GM23338 (cell line): ENCODE measurements around the gene HSD17B2. TPM values are rescaled to one million over a fixed set of nuclear protein-coding genes. Genes with fewer than 3 reads are reported as not detected.

Source experiments
- ATAC-seq: fragments of 200-7000 bp; cut with Tn5 transposase; 3 replicates; pipeline ENCODE4 v1.9.1; 2020
- DNase-seq: peaks from one replicate; pipeline ENCODE4 v3.0.0-alpha.2; 2015; ENCODE audit warnings: low spot score
- H2AFZ ChIP-seq: fragments of 200-600 bp; sonication (generic); 2 replicates; pipeline ENCODE4 v1.8.0; 2016; ENCODE audit warnings: antibody characterized with exemption, mild to moderate bottlenecking, moderate library complexity
- H3F3A ChIP-seq: fragments of 200-600 bp; sonication (generic); replicated peaks from 2 replicates; pipeline ENCODE4 v1.8.0; 2017; ENCODE audit warnings: antibody characterized with exemption, mixed run types, low read depth
- H3K27ac ChIP-seq: fragments of 200-600 bp; sonication (generic); 2 replicates; pipeline ENCODE4 v1.6.1; 2016; ENCODE audit warnings: low read depth
- H3K27me3 ChIP-seq: fragments of 200-600 bp; sonication (generic); 2 replicates; pipeline ENCODE4 v1.8.0; 2016; ENCODE audit warnings: mild to moderate bottlenecking, mixed run types, moderate library complexity; ENCODE audit not compliant: insufficient read depth
- H3K36me3 ChIP-seq: fragments of 200-600 bp; sonication (generic); 2 replicates; pipeline ENCODE4 v1.8.0; 2016; ENCODE audit warnings: mild to moderate bottlenecking; ENCODE audit not compliant: insufficient read depth
- H3K4me1 ChIP-seq: fragments of 200-600 bp; sonication (generic); 2 replicates; pipeline ENCODE4 v1.8.0; 2016; ENCODE audit warnings: mild to moderate bottlenecking, moderate library complexity; ENCODE audit not compliant: insufficient read depth
- H3K4me2 ChIP-seq: fragments of 200-600 bp; sonication (generic); 2 replicates; pipeline ENCODE4 v1.7.1; 2017; ENCODE audit warnings: mixed run types
- H3K4me3 ChIP-seq: fragments of 200-600 bp; sonication (generic); 2 replicates; pipeline ENCODE4 v1.6.1; 2016; ENCODE audit warnings: mixed run types
- H3K79me2 ChIP-seq: fragments of 200-600 bp; sonication (generic); replicated peaks from 2 replicates; pipeline ENCODE4 v1.8.0; 2017; ENCODE audit warnings: mild to moderate bottlenecking; ENCODE audit not compliant: insufficient read depth
- H3K9me2 ChIP-seq: fragments of 200-600 bp; sonication (generic); 2 replicates; pipeline ENCODE4 v1.8.0; 2017; ENCODE audit not compliant: insufficient read depth
- H4K20me1 ChIP-seq: fragments of 200-600 bp; sonication (generic); replicated peaks from 2 replicates; pipeline ENCODE4 v1.8.0; 2017; ENCODE audit warnings: mild to moderate bottlenecking; ENCODE audit not compliant: insufficient read depth
- H3K27ac Mint-ChIP-seq: 2 replicates; pipeline ENCODE4 v1.8.0; 2020; ENCODE audit warnings: inconsistent platforms, mild to moderate bottlenecking, moderate library complexity, mixed read lengths
- H3K27me3 Mint-ChIP-seq: 3 replicates; pipeline ENCODE4 v1.8.0; 2022; ENCODE audit warnings: low read depth, mild to moderate bottlenecking, moderate library complexity, mixed read lengths, inconsistent platforms; ENCODE audit not compliant: insufficient read depth, poor library complexity
- H3K36me3 Mint-ChIP-seq: 3 replicates; pipeline ENCODE4 v1.8.0; 2021; ENCODE audit warnings: low read depth, mild to moderate bottlenecking, inconsistent platforms, moderate library complexity, mixed read lengths
- H3K4me1 Mint-ChIP-seq: 3 replicates; pipeline ENCODE4 v1.8.0; 2020; ENCODE audit warnings: mild to moderate bottlenecking, inconsistent platforms, mixed read lengths
- H3K4me3 Mint-ChIP-seq: 3 replicates; pipeline ENCODE4 v1.8.0; 2021; ENCODE audit warnings: moderate library complexity, mild to moderate bottlenecking, inconsistent platforms, mixed read lengths
- H3K9me3 Mint-ChIP-seq: 3 replicates; pipeline ENCODE4 v1.8.0; 2020; ENCODE audit warnings: moderate library complexity, mild to moderate bottlenecking, inconsistent platforms, mixed read lengths
- CTCF ChIP-seq, 2 experiments: fragments of 200-600 bp in 1 of 2; sonication (generic) in 1 of 2; conservative IDR thresholded peaks; 2 replicates each; pipeline versions ENCODE4 v1.5.1 to v1.6.1; 2016 to 2017; ENCODE audit warnings: antibody characterized with exemption in 2 of 2, low read depth in 2 of 2, mild to moderate bottlenecking in 2 of 2, moderate library complexity in 1 of 2
- EZH2 ChIP-seq: fragments of 200-600 bp; sonication (generic); IDR thresholded peaks from one replicate; pipeline ENCODE4 v1.8.0; 2017; ENCODE audit warnings: antibody characterized with exemption, mild to moderate bottlenecking, low read depth; ENCODE audit not compliant: unreplicated experiment
- EZH2phosphoT487 ChIP-seq: fragments of 200-600 bp; sonication (generic); IDR thresholded peaks from one replicate; pipeline ENCODE4 v1.8.1; 2018; ENCODE audit warnings: antibody characterized with exemption; ENCODE audit not compliant: unreplicated experiment
- JUNB ChIP-seq: IDR thresholded peaks from one replicate; pipeline ENCODE4 v1.6.1; 2016; ENCODE audit warnings: antibody characterized with exemption; ENCODE audit not compliant: unreplicated experiment
- POLR2AphosphoS5 ChIP-seq: IDR thresholded peaks from 2 replicates; pipeline ENCODE4 v1.6.1; 2016; ENCODE audit warnings: antibody characterized with exemption, low read depth
- REST ChIP-seq: IDR thresholded peaks from one replicate; pipeline ENCODE4 v1.6.1; 2018; ENCODE audit warnings: antibody characterized with exemption; ENCODE audit not compliant: unreplicated experiment
- ZNF114 ChIP-seq: fragments of 250-450 bp; sonication (Bioruptor Pico); IDR thresholded peaks from 2 replicates; pipeline ENCODE4 v1.5.0; 2020; ENCODE audit warnings: mild to moderate bottlenecking, moderate library complexity
- ZNF462 ChIP-seq: fragments of 250-450 bp; sonication (Bioruptor Pico); IDR thresholded peaks from 2 replicates; pipeline ENCODE4 v1.5.0; 2020; ENCODE audit warnings: mild to moderate bottlenecking, moderate library complexity
- polyA plus RNA-seq: library from polyadenylated mRNA; unstranded; fragments of >200 nt; fragmentation: Nextera tagmentation; extraction: Ambion mirVana; gene quantifications from 2 replicates; pipeline ENCODE4 v1.2.1, GENCODE V29; 2016
- total RNA-seq: library from RNA; depleted of rRNA; stranded (reverse); fragments of >200 nt; shearing (Covaris generic); gene quantifications from 2 replicates; pipeline ENCODE4 v1.2.3, GENCODE V29; 2014

The HSD17B2 gene
- total and polyA plus RNA-seq, 2 experiments from 2014 or later: 0.29 TPM; not detected in 1

GRCh38 chr16:82061861-82062525 lies 26.9 kb downstream of the HSD17B2 start:
- ATAC-seq: no peak
- Histone ChIP-seq H3K4me1 (no peaks in the 10 kb centered on the region), H3F3A (no peaks in the 10 kb centered on the region), H3K27me3 (no peaks in the 10 kb centered on the region), H3K27ac (no peak overlapping the region), H3K79me2 (no peaks in the 10 kb centered on the region), H3K9me2 (no peaks in the 10 kb centered on the region), H3K4me2 (no peak overlapping the region), H2AFZ (no peak overlapping the region), H3K4me3 (no peak overlapping the region), H3K36me3 (no peaks in the 10 kb centered on the region), H4K20me1 (no peaks in the 10 kb centered on the region)
- TF ChIP-seq EZH2phosphoT487 (no peak), ZNF462 (no peak), ZNF114 (CRISPR knock-in tag) (no peak), JUNB (no peak), EZH2 (no peak), POLR2AphosphoS5 (no peak), REST (no peak), CTCF (conservative IDR thresholded peaks at IDR 0.05; ENCODE audit: low read depth in 2 of 2) (peak; percentile 65 to 76)
- Mint-ChIP-seq H3K27me3 (peaks cover 5% of the 10 kb centered on the region), H3K36me3 (no peaks in the 10 kb centered on the region), H3K4me1 (no peaks in the 10 kb centered on the region), H3K27ac (no peak overlapping the region), H3K9me3 (no peaks in the 10 kb centered on the region; the same call in 2 of the 3 replicates), H3K4me3 (no peak overlapping the region)
- DNase-seq: peak; percentile 53
